WTC11 (cell line): ENCODE measurements around the gene UFM1.

Experiments
- CBFB ChIP-seq: sonication (generic); formaldehyde crosslinking; IDR thresholded peaks from 2 replicates; pipeline ENCODE4 v1.8.1; 2022; ENCODE audit warnings: mild to moderate bottlenecking, low read depth, missing genetic modification reagents
- CREM ChIP-seq: sonication (generic); formaldehyde crosslinking; IDR thresholded peaks from 2 replicates; pipeline ENCODE4 v1.8.1; 2022; ENCODE audit warnings: mild to moderate bottlenecking, missing genetic modification reagents, moderate library complexity
- TF ChIP-seq, protein P1 (sequence below): fragments of 200-600 bp; IDR thresholded peaks from 2 replicates; pipeline ENCODE4 v1.8.0; 2022; ENCODE audit warnings: antibody characterized with exemption

DNA sequence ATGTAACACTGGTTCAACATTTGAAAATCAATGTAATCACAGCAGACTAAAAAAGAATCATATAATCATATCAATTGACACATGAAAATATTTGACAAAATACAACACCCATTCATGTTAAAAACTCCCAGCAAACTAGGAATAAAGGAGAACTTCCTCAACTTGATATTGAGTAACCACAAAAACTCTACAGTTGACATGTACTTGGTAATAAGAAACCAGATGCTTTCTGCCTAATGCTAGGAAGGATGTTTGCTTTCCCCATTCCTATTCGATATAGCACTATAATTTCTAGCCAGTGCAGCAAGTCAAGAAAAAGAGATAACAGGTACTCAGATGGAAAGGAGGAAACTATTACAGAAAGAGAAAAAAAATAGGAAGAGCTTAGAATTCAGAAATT, 26.9 kb downstream of the UFM1 start:
- TF ChIP-seq, protein P1, sequence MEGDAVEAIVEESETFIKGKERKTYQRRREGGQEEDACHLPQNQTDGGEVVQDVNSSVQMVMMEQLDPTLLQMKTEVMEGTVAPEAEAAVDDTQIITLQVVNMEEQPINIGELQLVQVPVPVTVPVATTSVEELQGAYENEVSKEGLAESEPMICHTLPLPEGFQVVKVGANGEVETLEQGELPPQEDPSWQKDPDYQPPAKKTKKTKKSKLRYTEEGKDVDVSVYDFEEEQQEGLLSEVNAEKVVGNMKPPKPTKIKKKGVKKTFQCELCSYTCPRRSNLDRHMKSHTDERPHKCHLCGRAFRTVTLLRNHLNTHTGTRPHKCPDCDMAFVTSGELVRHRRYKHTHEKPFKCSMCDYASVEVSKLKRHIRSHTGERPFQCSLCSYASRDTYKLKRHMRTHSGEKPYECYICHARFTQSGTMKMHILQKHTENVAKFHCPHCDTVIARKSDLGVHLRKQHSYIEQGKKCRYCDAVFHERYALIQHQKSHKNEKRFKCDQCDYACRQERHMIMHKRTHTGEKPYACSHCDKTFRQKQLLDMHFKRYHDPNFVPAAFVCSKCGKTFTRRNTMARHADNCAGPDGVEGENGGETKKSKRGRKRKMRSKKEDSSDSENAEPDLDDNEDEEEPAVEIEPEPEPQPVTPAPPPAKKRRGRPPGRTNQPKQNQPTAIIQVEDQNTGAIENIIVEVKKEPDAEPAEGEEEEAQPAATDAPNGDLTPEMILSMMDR: no peak
- TF ChIP-seq CBFB (CRISPR knock-in tag) (no peak), CREM (no peak)
